ENCODE results near the gene RNU6-9.

Gene RNU6-9

GRCh38 chr19:919199-920050 lies 26.1 kb downstream of the RNU6-9 start:
- DNase-seq, result peak; percentile 87

DNA sequence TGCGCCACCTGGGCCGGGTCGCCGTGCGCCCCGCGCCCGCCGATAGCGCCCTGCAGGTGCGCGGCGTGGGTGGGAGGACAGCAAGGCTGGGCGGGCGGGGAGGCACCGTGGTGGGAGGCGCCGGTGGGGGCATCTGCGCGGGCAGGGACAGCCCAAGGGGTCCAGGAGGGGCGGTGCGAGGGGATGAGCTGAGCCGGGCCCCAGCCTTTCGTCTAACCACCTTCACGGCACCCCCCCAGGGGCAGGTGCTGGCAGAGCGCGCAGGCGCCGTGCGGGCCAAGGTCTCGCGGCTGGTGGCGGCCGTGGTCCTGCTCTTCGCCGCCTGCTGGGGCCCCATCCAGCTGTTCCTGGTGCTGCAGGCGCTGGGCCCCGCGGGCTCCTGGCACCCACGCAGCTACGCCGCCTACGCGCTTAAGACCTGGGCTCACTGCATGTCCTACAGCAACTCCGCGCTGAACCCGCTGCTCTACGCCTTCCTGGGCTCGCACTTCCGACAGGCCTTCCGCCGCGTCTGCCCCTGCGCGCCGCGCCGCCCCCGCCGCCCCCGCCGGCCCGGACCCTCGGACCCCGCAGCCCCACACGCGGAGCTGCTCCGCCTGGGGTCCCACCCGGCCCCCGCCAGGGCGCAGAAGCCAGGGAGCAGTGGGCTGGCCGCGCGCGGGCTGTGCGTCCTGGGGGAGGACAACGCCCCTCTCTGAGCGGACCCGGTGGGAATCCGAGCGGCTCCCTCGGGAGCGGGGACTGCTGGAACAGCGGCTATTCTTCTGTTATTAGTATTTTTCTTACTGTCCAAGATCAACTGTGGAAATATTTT lies 27.0 kb downstream of the RNU6-9 start:
- peak; percentile 91 for DNase-seq

DNA sequence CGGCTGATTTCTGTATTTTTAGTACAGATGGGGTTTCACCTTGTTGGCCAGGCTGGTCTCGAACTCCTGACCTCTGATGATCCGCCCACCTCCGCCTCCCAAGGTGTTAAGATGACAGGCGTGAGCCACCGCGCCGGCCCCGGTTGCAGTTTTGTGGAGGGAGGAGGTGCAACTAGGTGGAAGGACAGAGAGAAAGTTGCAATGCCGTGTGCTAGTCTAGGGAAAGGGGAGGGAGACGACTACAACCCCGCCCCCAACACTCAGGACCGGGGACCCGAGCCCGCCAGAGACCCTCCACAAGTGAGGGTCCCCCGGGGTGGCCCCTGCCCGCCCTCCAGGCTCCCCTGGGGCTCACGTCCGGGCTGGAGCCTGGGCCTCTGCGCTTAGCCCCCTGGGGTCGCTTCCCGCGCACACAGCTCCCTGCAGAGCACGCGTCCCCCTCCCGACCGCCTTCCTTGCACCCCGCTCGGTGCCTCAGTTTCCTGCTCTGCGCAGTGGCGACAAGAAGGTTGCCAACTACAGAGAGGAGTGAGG lies 31.3 kb downstream of the RNU6-9 start:
- no peak for DNase-seq

DNA sequence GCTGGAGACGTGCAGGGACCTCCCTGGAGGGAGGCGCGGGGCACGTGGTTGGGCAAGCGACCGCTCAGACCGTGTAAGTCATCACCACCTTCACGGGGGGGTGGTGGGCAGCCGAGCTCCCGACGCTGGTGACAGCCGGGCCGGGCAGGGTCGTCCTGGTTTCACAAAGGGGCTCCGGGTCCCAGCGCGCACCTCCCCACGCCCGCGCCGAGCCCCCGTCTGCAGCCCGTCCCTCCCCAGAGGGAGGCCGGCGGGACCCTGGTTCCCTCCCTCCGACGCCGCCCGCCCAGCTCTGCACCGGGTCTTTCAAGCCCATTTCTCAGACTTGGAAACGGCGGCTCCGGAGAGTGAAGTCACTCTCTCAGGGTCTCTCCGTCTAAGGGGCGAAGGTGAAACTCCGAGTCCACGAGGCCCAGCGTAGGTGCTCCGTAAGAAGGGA lies 31.8 kb downstream of the RNU6-9 start:
- DNase-seq, result peak; percentile 74

DNA sequence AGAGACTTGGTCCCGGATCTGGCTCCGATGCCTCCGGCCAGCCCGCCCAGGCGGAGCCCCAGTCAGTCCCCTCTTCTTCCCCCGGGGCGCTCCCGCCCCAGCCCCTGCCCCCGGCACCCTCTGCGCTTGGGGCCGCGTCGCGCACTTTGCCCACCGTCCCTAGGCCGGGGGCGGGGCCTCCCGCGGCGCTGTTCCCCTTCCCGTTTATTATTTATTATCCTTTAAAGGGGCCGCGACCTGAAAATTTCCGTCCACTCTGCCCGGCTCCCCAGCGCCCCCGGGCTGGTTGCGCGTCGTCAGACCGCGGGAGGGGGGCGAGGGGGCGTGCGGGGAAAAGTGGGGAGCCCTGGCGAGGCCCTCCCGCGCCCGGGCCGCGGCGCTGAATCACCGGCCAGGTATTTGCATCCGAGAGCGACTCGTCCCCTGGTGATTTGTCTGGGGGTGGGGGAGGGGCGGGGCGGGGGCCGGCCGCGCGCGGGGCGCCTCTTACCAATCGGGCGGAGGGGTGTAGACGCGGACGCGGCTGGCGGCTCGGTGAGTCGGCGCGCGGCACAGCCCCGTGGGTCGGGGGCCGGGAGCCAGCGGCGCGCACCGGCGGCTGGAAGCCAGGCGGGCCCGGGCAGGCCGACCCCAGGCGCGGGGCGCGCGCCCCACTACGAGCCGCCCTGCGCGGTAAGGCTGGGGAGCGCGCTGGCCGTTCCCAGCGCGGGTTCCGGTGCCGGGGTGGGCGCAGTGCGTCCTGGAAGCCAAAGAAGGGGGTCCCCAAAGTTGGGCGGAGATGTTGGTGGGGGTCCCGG lies 32.4 kb downstream of the RNU6-9 start, which contains the start of gene ARID3A:
TSS of gene ARID3A (plus strand) at position 510 of the 797 bp plus-strand sequence. CDS start 3,494 bp downstream, outside the sequence.
- DNase-seq, result peak; percentile 80

DNA sequence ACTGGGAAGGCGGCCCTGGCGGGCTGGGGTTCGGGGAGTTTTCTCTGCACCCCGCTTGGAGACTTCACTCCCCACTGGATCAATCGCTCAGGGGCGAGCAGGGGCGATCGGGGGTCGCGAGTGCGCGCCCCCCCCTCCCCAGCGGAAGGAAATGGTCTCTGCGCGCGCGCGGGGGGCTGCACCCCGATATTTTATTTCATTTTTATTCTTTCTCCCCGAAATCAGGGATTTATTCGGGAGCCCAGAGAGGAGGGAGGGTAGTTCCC lies 33.0 kb downstream of the RNU6-9 start:
- no peak for DNase-seq

- DNase-seq, result no peak
These were observed 33.5 kb downstream of the RNU6-9 start for GRCh38 chr19:926589-927350.

DNA sequence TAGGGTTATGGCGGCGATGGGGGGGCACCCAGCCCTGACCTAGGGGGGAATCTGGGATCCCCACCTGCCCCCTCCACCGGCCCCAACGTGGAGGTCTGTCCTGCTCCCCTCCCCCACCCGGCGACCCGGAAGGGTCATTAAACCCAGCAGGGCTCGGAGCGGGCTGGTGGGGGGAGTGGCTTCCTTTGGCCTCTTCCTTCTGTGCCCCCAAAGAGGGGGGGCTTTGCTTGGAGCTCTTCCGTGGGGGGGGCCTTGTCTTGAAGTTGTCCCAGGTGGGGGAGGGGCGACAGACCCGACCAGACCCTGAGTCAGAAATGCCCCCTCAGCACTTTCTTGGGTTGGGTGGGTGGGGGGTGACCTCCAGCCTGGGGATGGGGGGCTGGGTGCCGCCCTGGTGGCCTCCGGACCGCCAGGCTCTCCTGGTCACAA lies 34.1 kb downstream of the RNU6-9 start:
- no peak for DNase-seq

- no peak for DNase-seq
These were observed 34.6 kb downstream of the RNU6-9 start for GRCh38 chr19:927780-928401.

DNA sequence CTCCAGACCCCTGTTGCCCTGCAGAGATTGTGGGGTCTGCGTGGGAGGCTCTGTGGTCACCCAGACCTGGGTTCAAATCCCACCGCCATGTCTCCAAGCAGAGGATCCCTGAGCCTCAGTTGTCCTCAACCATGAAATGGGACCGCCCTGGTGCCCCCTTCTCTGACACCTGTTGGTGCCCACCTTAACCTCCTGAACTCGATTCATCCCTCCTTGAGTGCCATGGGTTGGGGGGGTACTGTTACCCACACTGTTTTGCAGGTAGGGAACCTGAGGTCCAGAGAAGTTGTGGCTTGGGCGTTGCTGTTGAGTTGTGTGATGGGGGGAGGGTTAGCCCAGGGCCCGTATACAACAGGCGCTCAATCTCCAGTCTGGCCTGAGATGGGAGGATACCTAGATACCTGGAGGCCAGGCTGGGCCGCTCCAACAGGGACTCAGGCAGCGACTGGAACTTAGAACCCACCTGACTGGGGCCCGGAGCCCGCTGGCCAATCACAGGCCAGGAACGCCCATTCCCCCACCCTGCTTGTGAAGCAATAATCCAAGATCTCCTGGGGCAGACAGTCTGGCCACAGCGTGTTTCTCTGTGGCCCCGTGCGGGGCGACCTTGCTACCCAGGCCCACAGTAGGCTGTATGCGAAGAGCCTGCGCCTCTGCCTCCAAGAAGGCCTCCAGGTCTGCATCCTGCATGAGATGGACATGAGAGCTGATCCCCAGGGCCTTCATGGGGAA lies 35.4 kb downstream of the RNU6-9 start:
- no peak for DNase-seq

DNA sequence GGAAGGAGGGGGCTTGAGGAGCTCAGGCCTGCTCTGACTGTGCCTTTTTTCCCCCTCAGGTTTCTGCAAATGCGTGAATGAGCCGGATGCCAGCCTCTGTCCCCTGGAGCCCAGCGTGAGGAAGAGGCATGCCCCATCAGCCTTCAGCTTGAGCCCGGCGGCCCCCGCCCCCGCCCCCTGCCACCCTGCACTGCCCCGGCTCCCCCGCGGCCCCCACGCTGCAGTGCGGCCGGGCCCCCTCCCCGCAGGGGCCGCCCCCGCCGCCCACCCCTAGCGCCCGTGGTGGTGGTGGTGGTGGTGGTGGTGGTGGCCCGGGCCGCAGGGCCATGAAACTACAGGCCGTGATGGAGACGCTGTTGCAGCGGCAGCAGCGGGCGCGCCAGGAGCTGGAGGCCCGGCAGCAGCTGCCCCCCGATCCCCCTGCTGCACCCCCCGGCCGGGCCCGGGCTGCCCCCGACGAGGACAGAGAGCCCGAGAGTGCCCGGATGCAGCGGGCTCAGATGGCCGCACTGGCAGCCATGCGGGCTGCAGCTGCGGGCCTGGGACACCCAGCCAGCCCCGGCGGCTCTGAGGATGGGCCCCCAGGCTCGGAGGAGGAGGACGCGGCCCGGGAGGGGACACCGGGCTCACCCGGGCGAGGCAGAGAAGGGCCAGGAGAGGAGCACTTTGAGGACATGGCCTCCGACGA lies 36.1 kb downstream of the RNU6-9 start:
- no peak for DNase-seq

DNA sequence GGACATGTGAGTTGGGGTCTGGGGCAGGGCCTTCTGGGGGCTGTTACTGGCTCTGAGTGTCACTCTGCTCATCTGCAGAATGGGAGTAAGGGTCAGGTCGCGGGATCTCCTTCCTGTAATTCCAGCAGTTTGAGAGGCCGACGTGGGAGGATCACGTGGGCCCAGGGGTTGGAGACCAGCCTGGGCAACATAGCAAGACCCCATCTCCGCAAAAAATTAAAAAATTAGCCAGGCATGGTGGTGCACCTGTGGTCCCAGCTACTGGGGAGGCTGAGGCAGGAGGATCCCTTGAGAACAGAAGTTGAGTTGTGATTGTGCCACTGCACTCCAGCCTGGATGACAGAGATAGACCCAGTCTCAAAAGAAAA lies 36.6 kb downstream of the RNU6-9 start:
- DNase-seq, result no peak

GRCh38 chr19:931860-932647 lies 38.8 kb downstream of the RNU6-9 start:
- DNase-seq, result no peak

DNA sequence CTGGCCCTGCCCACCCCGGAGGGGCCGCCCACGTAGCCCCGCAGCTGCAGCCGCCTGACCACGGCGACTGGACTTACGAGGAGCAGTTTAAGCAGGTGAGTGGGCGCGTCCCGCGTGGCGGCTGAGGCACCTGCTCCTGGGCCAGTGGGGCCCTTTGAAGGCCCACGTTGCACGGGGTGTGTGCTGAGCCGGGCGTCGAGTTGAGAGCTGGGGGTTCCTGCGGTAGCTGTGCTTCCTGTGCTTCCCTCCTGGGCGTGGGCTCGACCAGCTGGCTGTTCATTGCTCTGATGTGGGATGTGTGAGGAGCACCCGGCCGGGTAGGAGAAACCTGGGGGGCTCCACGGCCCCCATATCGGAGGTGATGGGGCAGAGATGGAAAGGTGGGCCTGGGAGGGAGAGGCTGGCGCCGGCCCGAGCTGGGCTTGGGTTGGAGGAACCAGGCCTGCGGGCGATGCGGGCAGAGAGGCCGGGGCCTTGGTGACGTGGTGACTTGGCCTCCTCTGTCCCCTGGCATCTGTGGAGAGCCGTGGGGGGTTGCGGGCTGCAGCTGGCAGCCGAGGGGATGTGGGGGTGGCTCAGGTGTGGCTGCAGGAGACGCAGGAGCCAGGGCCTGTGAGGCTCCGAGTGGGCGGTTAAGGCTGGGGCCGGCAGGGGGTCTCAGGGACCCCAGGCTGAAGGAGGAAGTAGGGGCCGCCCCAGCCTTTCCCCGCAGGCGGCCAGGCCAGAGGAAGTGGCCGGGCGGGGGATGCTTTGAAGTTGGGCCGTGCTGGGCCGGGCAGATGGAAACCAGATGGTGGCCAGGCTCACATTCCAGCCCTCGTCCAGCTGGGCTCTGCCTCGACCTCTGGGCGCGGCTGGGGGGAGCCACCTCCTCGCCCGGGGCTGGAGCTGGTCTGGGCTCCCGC lies 39.6 kb downstream of the RNU6-9 start:
- DNase-seq, result no peak

DNA sequence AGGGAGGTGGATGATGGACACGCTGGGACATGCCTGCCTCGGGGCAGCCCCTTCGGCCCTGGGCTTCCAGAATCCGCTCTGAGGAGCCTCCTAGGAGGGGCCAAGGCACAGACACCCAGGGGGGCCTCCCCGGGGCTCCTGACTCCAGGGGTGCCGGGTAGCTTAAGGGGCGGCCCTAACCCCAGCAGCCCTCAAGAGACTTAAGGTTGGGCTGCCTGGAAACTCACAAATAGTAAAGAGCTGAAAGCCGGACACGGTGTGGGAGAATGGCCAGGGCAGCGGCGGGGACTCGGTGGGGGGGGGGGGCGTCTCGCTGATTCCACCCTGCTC lies 40.2 kb downstream of the RNU6-9 start:
- DNase-seq, result no peak

DNA sequence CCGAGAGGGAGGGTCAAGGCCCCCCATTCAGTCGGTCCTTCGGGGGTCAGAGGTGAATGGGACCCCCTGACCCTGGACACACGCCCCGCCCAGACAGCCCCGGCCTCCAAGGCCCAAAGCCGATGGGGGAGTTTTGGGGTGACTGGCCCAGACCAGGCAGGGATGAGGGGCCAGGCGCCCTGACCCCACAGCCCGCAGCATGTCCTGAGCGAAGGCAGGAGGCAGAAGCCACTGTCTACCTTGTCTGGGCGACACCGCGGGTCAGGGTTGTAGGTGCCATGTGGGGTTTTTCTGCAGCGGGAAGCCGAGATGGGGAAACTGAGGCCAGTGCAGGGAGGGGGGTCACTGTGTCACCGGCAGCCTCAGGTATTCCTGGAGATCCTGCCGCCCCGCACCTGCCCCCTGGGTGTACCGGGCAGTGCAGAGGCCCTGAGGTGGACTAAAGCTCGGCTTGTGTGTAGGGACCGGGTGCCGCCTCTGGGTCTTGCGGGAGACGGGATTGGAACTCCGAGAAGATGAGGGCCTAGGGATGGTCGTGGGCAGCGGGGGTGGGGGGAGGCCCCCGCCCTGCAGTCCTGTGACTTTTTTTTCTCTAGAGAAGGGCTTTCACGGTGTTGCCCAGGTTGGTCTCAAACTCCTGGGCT lies 41.0 kb downstream of the RNU6-9 start:
- DNase-seq, result no peak

- peak; percentile 92 for DNase-seq
These were observed 41.7 kb downstream of the RNU6-9 start for GRCh38 chr19:934865-935479.

DNA sequence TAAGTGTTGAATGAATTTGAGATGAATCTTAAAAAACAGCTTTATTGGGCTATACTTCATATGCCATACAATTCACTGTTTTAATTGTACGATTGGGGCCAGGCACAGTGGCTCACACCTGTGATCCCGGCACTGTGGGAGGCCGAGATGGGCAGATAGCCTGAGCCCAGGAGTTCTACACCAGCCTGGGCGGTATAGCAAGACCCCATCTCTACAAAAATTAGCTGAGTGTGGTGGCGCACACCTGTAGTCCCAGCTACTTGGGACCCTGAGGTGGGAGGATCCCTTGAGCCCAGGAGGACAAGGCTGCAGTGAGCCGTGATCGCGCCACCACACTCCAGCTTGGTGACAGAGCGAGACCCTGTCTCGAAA lies 42.9 kb downstream of the RNU6-9 start:
- DNase-seq, result no peak
